ENCODE measurements around the gene POLD3.

The POLD3 gene

DNA sequence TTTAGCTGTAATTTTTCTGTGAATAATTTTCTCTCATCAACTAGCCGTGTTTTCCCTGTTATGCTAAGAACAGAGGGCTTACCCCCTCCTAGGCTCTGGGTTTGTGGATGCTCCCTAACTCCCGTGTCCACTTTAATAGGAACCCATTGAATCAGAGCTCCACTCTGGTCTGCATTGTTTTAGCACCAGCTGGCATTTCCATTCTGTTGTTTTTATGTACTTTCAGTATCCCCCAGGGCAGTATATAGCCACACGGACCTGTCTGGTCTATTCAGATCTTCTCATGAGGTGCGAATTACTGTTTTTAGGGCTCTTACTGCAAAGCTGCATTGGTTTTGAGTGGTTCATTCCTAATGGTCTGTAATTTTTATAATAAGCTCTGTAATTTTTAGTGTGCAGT is 16.0 kb downstream of the POLD3 start:
- Histone ChIP-seq H4K8ac (ENCODE audit: low read depth, low read length) (no peak overlapping the region), H3K79me2 (ENCODE audit: control insufficient read depth, insufficient read depth, low read length, poor library complexity) (no peaks in the 10 kb centered on the region), H3K9me3 (ENCODE audit: insufficient read depth, low read depth, low read length) (no peaks in the 10 kb centered on the region), H3K4me1 (ENCODE audit: control insufficient read depth in 1 of 2, insufficient read depth in 2 of 2, low read length in 2 of 2) (peaks cover 0 to 3% of the 10 kb centered on the region in 2 experiments), H2AFZ (ENCODE audit: insufficient read depth, low read length, poor library complexity) (no peak overlapping the region), H3K4ac (ENCODE audit: low read depth, low read length) (no peak overlapping the region), H3K23ac (ENCODE audit: low read length) (no peak overlapping the region), H2BK120ac (ENCODE audit: insufficient read depth, low read length, poor library complexity) (no peak overlapping the region), H3K27ac (ENCODE audit: low read depth, low read length) (no peak overlapping the region), H2AK5ac (ENCODE audit: low read length) (no peak overlapping the region), H2BK5ac (ENCODE audit: low read depth, low read length, poor library complexity) (no peak overlapping the region), H3K18ac (ENCODE audit: low read length) (no peak overlapping the region), H3K27me3 (ENCODE audit: insufficient read depth, low read length) (no peaks in the 10 kb centered on the region), H3K4me2 (ENCODE audit: low read length) (no peak overlapping the region), H3K9ac (ENCODE audit: low read length) (no peak overlapping the region), H4K91ac (ENCODE audit: low read depth, low read length) (no peak overlapping the region), H2BK12ac (ENCODE audit: low read length) (no peak overlapping the region), H3K79me1 (ENCODE audit: low read length) (no peaks in the 10 kb centered on the region), H3K14ac (ENCODE audit: low read length) (no peak overlapping the region), H3K4me3 (ENCODE audit: low read depth, low read length) (no peak overlapping the region), H3K36me3 (ENCODE audit: control insufficient read depth in 1 of 2, insufficient read depth in 2 of 2, low read length in 2 of 2) (peaks cover 6 to 14% of the 10 kb centered on the region in 2 experiments), H4K12ac (ENCODE audit: low read depth, low read length) (no peak overlapping the region)
- no CpG with 5 or more reads among the region's 4 CpGs for WGBS (ENCODE audit: extremely low coverage, insufficient coverage, insufficient read length)
- no peak for DNase-seq

DNA sequence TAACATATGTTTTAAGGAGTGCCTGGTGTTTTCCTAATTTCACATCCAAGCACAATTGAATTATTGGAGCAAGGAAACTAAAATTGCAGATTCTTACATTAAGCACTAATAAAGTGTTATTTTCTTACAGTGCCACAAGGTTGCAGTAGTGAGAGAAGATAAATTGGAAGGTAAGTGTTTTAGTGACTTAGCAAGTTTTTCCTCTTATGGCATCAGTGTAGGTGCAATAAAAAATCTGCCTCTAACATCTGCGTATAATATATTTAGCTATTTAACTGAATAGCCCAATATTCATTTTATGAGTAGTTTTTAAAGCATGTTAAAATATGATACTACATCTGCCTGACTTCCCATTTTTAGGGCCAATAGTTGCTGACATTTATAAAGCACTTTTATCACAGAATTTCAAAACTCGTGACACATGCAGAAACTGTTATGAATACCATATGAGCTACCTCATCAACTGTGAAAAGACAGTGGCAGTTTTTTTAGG is 19.0 kb downstream of the POLD3 start:
- Histone ChIP-seq H3K9me3 (ENCODE audit: insufficient read depth, low read depth, low read length) (no peaks in the 10 kb centered on the region), H3K27ac (ENCODE audit: low read depth, low read length) (no peak overlapping the region), H4K91ac (ENCODE audit: low read depth, low read length) (no peak overlapping the region), H3K4me3 (ENCODE audit: low read depth, low read length) (no peak overlapping the region), H2AFZ (ENCODE audit: insufficient read depth, low read length, poor library complexity) (no peak overlapping the region), H3K4me2 (ENCODE audit: low read length) (no peak overlapping the region), H3K36me3 (ENCODE audit: control insufficient read depth in 1 of 2, insufficient read depth in 2 of 2, low read length in 2 of 2) (peaks cover 2 to 8% of the 10 kb centered on the region in 2 experiments), H4K8ac (ENCODE audit: low read depth, low read length) (no peak overlapping the region), H2BK120ac (ENCODE audit: insufficient read depth, low read length, poor library complexity) (no peak overlapping the region), H2BK5ac (ENCODE audit: low read depth, low read length, poor library complexity) (no peak overlapping the region), H4K12ac (ENCODE audit: low read depth, low read length) (no peak overlapping the region), H3K4me1 (ENCODE audit: control insufficient read depth in 1 of 2, insufficient read depth in 2 of 2, low read length in 2 of 2) (no peaks in the 10 kb centered on the region), H3K79me2 (ENCODE audit: control insufficient read depth, insufficient read depth, low read length, poor library complexity) (no peaks in the 10 kb centered on the region), H3K79me1 (ENCODE audit: low read length) (no peaks in the 10 kb centered on the region), H3K18ac (ENCODE audit: low read length) (no peak overlapping the region), H3K23ac (ENCODE audit: low read length) (no peak overlapping the region), H2BK12ac (ENCODE audit: low read length) (no peak overlapping the region), H3K14ac (ENCODE audit: low read length) (no peak overlapping the region), H3K4ac (ENCODE audit: low read depth, low read length) (no peak overlapping the region), H3K27me3 (ENCODE audit: insufficient read depth, low read length) (no peaks in the 10 kb centered on the region), H3K9ac (ENCODE audit: low read length) (no peak overlapping the region), H2AK5ac (ENCODE audit: low read length) (no peak overlapping the region)
- WGBS (ENCODE audit: extremely low coverage, insufficient coverage, insufficient read length) = no CpG with 5 or more reads among the region's 2 CpGs
- peak in 1 of 2 donors; percentile 70 for DNase-seq

DNA sequence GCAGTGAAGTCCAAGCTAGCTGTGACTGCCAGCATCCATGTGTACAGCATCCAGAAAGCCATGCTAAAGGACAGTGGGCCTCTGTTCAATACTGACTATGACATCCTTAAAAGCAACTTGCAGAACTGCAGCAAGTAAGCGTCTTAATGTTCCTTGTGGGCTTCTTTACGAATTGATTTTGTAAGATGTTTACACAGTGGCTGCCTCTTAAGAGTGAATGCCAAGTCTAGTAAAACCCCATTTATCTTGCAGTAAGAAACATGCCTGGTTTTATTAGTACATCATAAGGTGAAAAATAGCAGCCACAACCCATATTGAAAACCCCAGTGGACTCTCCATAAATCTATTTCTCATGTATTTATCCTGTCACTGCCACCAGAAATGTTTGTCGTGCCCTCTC is 20.5 kb downstream of the POLD3 start:
- no peak overlapping the region for H3K27ac ChIP-seq (ENCODE audit: low read depth, low read length)
- no peak overlapping the region for H3K4ac ChIP-seq (ENCODE audit: low read depth, low read length)
- no peak overlapping the region for H4K91ac ChIP-seq (ENCODE audit: low read depth, low read length)
- peaks cover 3 to 10% of the 10 kb centered on the region in 2 experiments for H3K36me3 ChIP-seq (ENCODE audit: control insufficient read depth in 1 of 2, insufficient read depth in 2 of 2, low read length in 2 of 2)
- no peak overlapping the region for H2BK120ac ChIP-seq (ENCODE audit: insufficient read depth, low read length, poor library complexity)
- H2AK5ac ChIP-seq (ENCODE audit: low read length) = no peak overlapping the region
- no peaks in the 10 kb centered on the region for H3K79me2 ChIP-seq (ENCODE audit: control insufficient read depth, insufficient read depth, low read length, poor library complexity)
- no peaks in the 10 kb centered on the region for H3K27me3 ChIP-seq (ENCODE audit: insufficient read depth, low read length)
- H3K4me3 ChIP-seq (ENCODE audit: low read depth, low read length) = no peak overlapping the region
- H3K9ac ChIP-seq (ENCODE audit: low read length) = no peak overlapping the region
- no CpG with 5 or more reads among the region's 3 CpGs for whole genome bisulfite sequencing (ENCODE audit: extremely low coverage, insufficient coverage, insufficient read length)
- no peaks in the 10 kb centered on the region for H3K4me1 ChIP-seq (ENCODE audit: control insufficient read depth in 1 of 2, insufficient read depth in 2 of 2, low read length in 2 of 2)
- no peak overlapping the region for H4K12ac ChIP-seq (ENCODE audit: low read depth, low read length)
- H3K4me2 ChIP-seq (ENCODE audit: low read length) = no peak overlapping the region
- H2BK5ac ChIP-seq (ENCODE audit: low read depth, low read length, poor library complexity) = no peak overlapping the region
- H4K8ac ChIP-seq (ENCODE audit: low read depth, low read length) = no peak overlapping the region
- H3K23ac ChIP-seq (ENCODE audit: low read length) = no peak overlapping the region
- H3K14ac ChIP-seq (ENCODE audit: low read length) = no peak overlapping the region
- no peaks in the 10 kb centered on the region for H3K9me3 ChIP-seq (ENCODE audit: insufficient read depth, low read depth, low read length)
- no peak for DNase-seq
- no peak overlapping the region for H3K18ac ChIP-seq (ENCODE audit: low read length)
- H2AFZ ChIP-seq (ENCODE audit: insufficient read depth, low read length, poor library complexity) = no peak overlapping the region
- no peaks in the 10 kb centered on the region for H3K79me1 ChIP-seq (ENCODE audit: low read length)
- H2BK12ac ChIP-seq (ENCODE audit: low read length) = no peak overlapping the region

DNA sequence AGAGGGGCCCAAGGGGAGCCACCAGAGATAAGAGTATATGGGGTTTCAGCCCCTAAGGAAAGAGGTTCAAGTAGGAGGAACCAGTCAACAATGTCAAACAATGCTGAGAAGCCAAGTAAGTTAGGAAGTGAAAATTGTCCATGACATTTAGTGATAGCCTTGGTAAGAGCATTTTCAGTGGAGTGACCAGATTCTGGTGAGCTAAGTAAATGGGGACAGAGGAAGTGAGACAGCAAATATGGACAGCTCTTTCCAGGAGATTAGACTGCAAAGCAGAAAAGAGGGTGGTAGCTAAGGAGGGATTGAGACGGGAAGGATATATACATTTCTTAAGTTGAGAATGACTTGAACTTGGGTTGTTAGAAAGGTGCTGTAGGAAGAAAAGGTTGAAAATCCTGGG is 22.9 kb downstream of the POLD3 start:
- Histone ChIP-seq H4K8ac (ENCODE audit: low read depth, low read length) (no peak overlapping the region), H3K4me1 (ENCODE audit: control insufficient read depth in 1 of 2, insufficient read depth in 2 of 2, low read length in 2 of 2) (no peaks in the 10 kb centered on the region), H3K36me3 (ENCODE audit: control insufficient read depth in 1 of 2, insufficient read depth in 2 of 2, low read length in 2 of 2) (peaks cover 4 to 13% of the 10 kb centered on the region in 2 experiments), H3K4ac (ENCODE audit: low read depth, low read length) (no peak overlapping the region), H3K79me2 (ENCODE audit: control insufficient read depth, insufficient read depth, low read length, poor library complexity) (no peaks in the 10 kb centered on the region), H3K4me3 (ENCODE audit: low read depth, low read length) (no peak overlapping the region), H2BK5ac (ENCODE audit: low read depth, low read length, poor library complexity) (no peak overlapping the region), H3K9me3 (ENCODE audit: insufficient read depth, low read depth, low read length) (no peaks in the 10 kb centered on the region), H3K14ac (ENCODE audit: low read length) (no peak overlapping the region), H3K79me1 (ENCODE audit: low read length) (no peaks in the 10 kb centered on the region), H2BK120ac (ENCODE audit: insufficient read depth, low read length, poor library complexity) (no peak overlapping the region), H4K91ac (ENCODE audit: low read depth, low read length) (no peak overlapping the region), H3K18ac (ENCODE audit: low read length) (no peak overlapping the region), H3K4me2 (ENCODE audit: low read length) (no peak overlapping the region), H2BK12ac (ENCODE audit: low read length) (no peak overlapping the region), H3K27ac (ENCODE audit: low read depth, low read length) (no peak overlapping the region), H2AFZ (ENCODE audit: insufficient read depth, low read length, poor library complexity) (no peak overlapping the region), H2AK5ac (ENCODE audit: low read length) (no peak overlapping the region), H3K27me3 (ENCODE audit: insufficient read depth, low read length) (no peaks in the 10 kb centered on the region), H3K23ac (ENCODE audit: low read length) (no peak overlapping the region), H4K12ac (ENCODE audit: low read depth, low read length) (no peak overlapping the region), H3K9ac (ENCODE audit: low read length) (no peak overlapping the region)
- no CpG with 5 or more reads among the region's 1 CpG for WGBS (ENCODE audit: extremely low coverage, insufficient coverage, insufficient read length)
- no peak for DNase-seq

Measured in trophoblast cell (in vitro differentiated cells and primary cell).